K562 (cell line): Measurements from ENCODE around the gene NCOA1. TPM values are rescaled to one million over a fixed set of nuclear protein-coding genes. Genes with fewer than 3 reads are reported as not detected.

Experiments
- ATAC-seq: fragments of 200-7000 bp; cut with Tn5 transposase; 3 replicates; pipeline ENCODE4 v1.9.1; 2020; ENCODE audit warnings: moderate library complexity
- BruUV-seq: library from RNA; stranded (reverse); fragments of 400-500 nt; replicated peaks from 2 replicates; lab custom pipeline; 2021; lab: Mats Ljungman, UMichigan
- CTCF ChIA-PET: fragments of 300-600 bp; formaldehyde crosslinking; extraction: SDS; loops from one replicate; lab custom pipeline; 2021; ENCODE audit warnings: low intra/inter-chr PET ratio; lab: Yijun Ruan, JAX
- POLR2A ChIA-PET: fragments of 300-600, 350-650 bp; sonication (Branson Sonifier 250); formaldehyde crosslinking; extraction: SDS; loops from one replicate; lab custom pipeline; 2021; ENCODE audit warnings: antibody characterized with exemption, inconsistent platforms; lab: Yijun Ruan, JAX
- DNase-seq, 4 experiments: peaks; one replicate each; pipeline versions ENCODE4 v3.0.0 to v3.0.0-alpha.2; 2011 to 2018; ENCODE audit warnings: low spot score in 3 of 4, mixed read lengths in 3 of 4; ENCODE audit errors: extremely low read depth in 1 of 4
- FAIRE-seq: peaks from 2 replicates; lab custom pipeline; 2011; peaks lifted over from hg19 to GRCh38; lab: Jason Lieb, UNC
- H2AFZ ChIP-seq: 2 replicates; pipeline ENCODE4 v1.6.0; 2011; ENCODE audit warnings: low read depth, low read length, control low read depth, inconsistent platforms
- H3K27ac ChIP-seq: fragments of 200-600 bp; 3 replicates; pipeline ENCODE4 v1.8.0; 2011; ENCODE audit warnings: low read depth, mild to moderate bottlenecking, control low read depth, inconsistent platforms, low read length, moderate library complexity, mixed read lengths; ENCODE audit errors: extremely low read depth
- H3K27me3 ChIP-seq, 2 experiments: fragments of 300-600 bp in 1 of 2; 2 replicates in 1 of 2; 3 replicates in 1 of 2; pipeline versions ENCODE4 v1.6.0 to v1.8.0; 2011; ENCODE audit warnings: inconsistent platforms in 2 of 2, low read length in 2 of 2, mild to moderate bottlenecking in 1 of 2, mixed read lengths in 1 of 2, moderate library complexity in 1 of 2; ENCODE audit not compliant: control insufficient read depth in 2 of 2, insufficient read depth in 2 of 2
- H3K36me3 ChIP-seq: fragments of 300-600 bp; 3 replicates; pipeline ENCODE4 v1.8.0; 2011; ENCODE audit warnings: mild to moderate bottlenecking, low read length, inconsistent platforms; ENCODE audit not compliant: control insufficient read depth, insufficient read depth
- H3K4me1 ChIP-seq, 2 experiments: fragments of 200-600 bp in 1 of 2; replicated peaks in 1 of 2; 2 replicates in 1 of 2; 3 replicates in 1 of 2; pipeline versions ENCODE4 v1.5.1 to v1.8.0; 2011; ENCODE audit warnings: inconsistent platforms in 2 of 2, low read length in 2 of 2, mild to moderate bottlenecking in 1 of 2, mixed read lengths in 1 of 2, moderate library complexity in 1 of 2; ENCODE audit not compliant: control insufficient read depth in 2 of 2, insufficient read depth in 2 of 2
- H3K4me2 ChIP-seq: 2 replicates; pipeline ENCODE4 v1.6.1; 2011; ENCODE audit warnings: low read length, control low read depth, inconsistent platforms, mixed read lengths; ENCODE audit not compliant: insufficient read depth
- H3K4me3 ChIP-seq: fragments of 200-600 bp; sonication (generic), shearing (Covaris generic); 2 replicates; pipeline ENCODE4 v1.5.1; 2016; ENCODE audit warnings: control low read depth, inconsistent platforms
- H3K79me2 ChIP-seq: fragments of 200-600 bp; 3 replicates; pipeline ENCODE4 v1.8.0; 2011; ENCODE audit warnings: low read length, inconsistent platforms; ENCODE audit not compliant: control insufficient read depth, insufficient read depth
- H3K9ac ChIP-seq, 2 experiments: 2 replicates each; pipeline versions ENCODE4 v1.6.0 to v1.6.1; 2011; ENCODE audit warnings: low read depth in 2 of 2, low read length in 2 of 2, control low read depth in 1 of 2, inconsistent platforms in 1 of 2, mild to moderate bottlenecking in 1 of 2, mixed read lengths in 1 of 2; ENCODE audit not compliant: insufficient read depth in 1 of 2
- H3K9me1 ChIP-seq: one replicate; pipeline ENCODE4 v1.6.0; 2011; ENCODE audit warnings: inconsistent platforms, mild to moderate bottlenecking, low read length, moderate library complexity; ENCODE audit not compliant: control insufficient read depth, insufficient read depth
- H3K9me3 ChIP-seq: replicated peaks from 2 replicates; pipeline ENCODE4 v1.5.1; 2011; ENCODE audit warnings: low read depth, low read length, inconsistent platforms; ENCODE audit not compliant: control insufficient read depth, insufficient read depth
- H4K20me1 ChIP-seq: replicated peaks from 2 replicates; pipeline ENCODE4 v1.6.1; 2011; ENCODE audit warnings: low read length, inconsistent platforms, mixed read lengths; ENCODE audit not compliant: control insufficient read depth, insufficient read depth
- CEBPB ChIP-seq: fragments of 450-650 bp; IDR thresholded peaks from 2 replicates; pipeline ENCODE4 v1.6.1; 2016; ENCODE audit warnings: missing genetic modification characterization, missing compliant biosample characterization
- CEBPG ChIP-seq, 3 experiments: fragments of 200-800 bp in 1 of 3; sonication (Bioruptor generic) in 1 of 3; sonication (generic) in 1 of 3; formaldehyde crosslinking in 1 of 3; IDR thresholded peaks in 2 of 3; conservative IDR thresholded peaks in 1 of 3; 2 replicates each; pipeline versions ENCODE4 v1.6.1 to v1.8.0; 2016 to 2022; ENCODE audit warnings: missing compliant biosample characterization in 2 of 3, missing genetic modification characterization in 2 of 3, mild to moderate bottlenecking in 1 of 3, missing genetic modification reagents in 1 of 3
- EGR1 ChIP-seq: fragments of 450-650 bp; conservative IDR thresholded peaks from 2 replicates; pipeline ENCODE4 v1.6.1; 2017; ENCODE audit warnings: mild to moderate bottlenecking
- GABPB2 ChIP-seq: fragments of 250-450 bp; sonication (Bioruptor Pico); conservative IDR thresholded peaks from 2 replicates; pipeline ENCODE4 v1.5.1; 2021; ENCODE audit warnings: mild to moderate bottlenecking
- HDAC8 ChIP-seq: fragments of 450-650 bp; IDR thresholded peaks from 2 replicates; pipeline ENCODE4 v1.6.1; 2016; ENCODE audit warnings: mild to moderate bottlenecking, missing genetic modification characterization, moderate library complexity, missing compliant biosample characterization
- HMG20B ChIP-seq: fragments of 250-450 bp; sonication (Bioruptor Pico); IDR thresholded peaks from 2 replicates; pipeline ENCODE4 v1.5.0; 2021; ENCODE audit warnings: mild to moderate bottlenecking
- MEIS2 ChIP-seq: fragments of 450-650 bp; IDR thresholded peaks from 2 replicates; pipeline ENCODE4 v1.6.1; 2014; ENCODE audit warnings: mild to moderate bottlenecking; ENCODE audit not compliant: partially characterized antibody
- POLR2A ChIP-seq: fragments of 450-650 bp; conservative IDR thresholded peaks from 2 replicates; pipeline ENCODE4 v1.6.1; 2016
- RNF2 ChIP-seq: sonication (generic); IDR thresholded peaks from 2 replicates; pipeline ENCODE4 v1.6.1; 2016
- SMAD3 ChIP-seq: fragments of 450-650 bp; formaldehyde crosslinking; conservative IDR thresholded peaks from 2 replicates; pipeline ENCODE4 v1.4.0; 2020; ENCODE audit warnings: mild to moderate bottlenecking
- ZNF146 ChIP-seq: IDR thresholded peaks from one replicate; pipeline ENCODE4 v1.6.1; 2018; ENCODE audit warnings: missing compliant biosample characterization; ENCODE audit not compliant: unreplicated experiment
- ZNF175 ChIP-seq: fragments of 200-800 bp; sonication (Bioruptor generic); IDR thresholded peaks from 2 replicates; pipeline ENCODE4 v1.6.1; 2016; ENCODE audit warnings: low read depth, mild to moderate bottlenecking, missing genetic modification characterization, missing compliant biosample characterization
- ZNF717 ChIP-seq: fragments of 250-450 bp; sonication (Bioruptor Pico); IDR thresholded peaks from 2 replicates; pipeline ENCODE4 v1.5.0; 2021
- in situ Hi-C: fragments of 300-500 bp; cut with MboI; formaldehyde crosslinking; loops from 4 replicates; pipeline ENCODE4 v1.15.0; 2018; ENCODE audit warnings: inconsistent platforms, mixed read lengths
- intact Hi-C: fragments of 100-400 bp; cut with micrococcal nuclease; formaldehyde crosslinking; loops from 2 replicates; pipeline ENCODE4 v1.14.2; 2022
- polyA plus RNA-seq, 8 experiments: library from polyadenylated mRNA; depleted of rRNA in 4 of 8; stranded (reverse) in 5 of 8; unstranded in 3 of 8; fragments of >200 nt; fragmentation: Nextera tagmentation in 2 of 8; fragmentation: Illumina TruSeq in 1 of 8; extraction: Ambion mirVana in 2 of 8; extraction: Trizol in 1 of 8; gene quantifications; 2 replicates each; pipeline versions ENCODE4 v1.2.1 to v1.2.3, GENCODE V29; 2011 to 2014; ENCODE audit warnings: inconsistent platforms in 1 of 8, missing spikeins in 1 of 8
- total RNA-seq, 7 experiments: library from RNA; depleted of rRNA in 6 of 7; stranded (reverse); fragments of >200 nt in 6 of 7; fragmentation: Illumina TruSeq in 2 of 7; extraction: Trizol in 2 of 7; gene quantifications; 2 replicates each; pipeline versions ENCODE4 v1.2.1 to v1.2.3, GENCODE V29; 2011 to 2021; ENCODE audit warnings: low replicate concordance in 1 of 7
- TF ChIP-seq, protein P1 (sequence below), 2 experiments: IDR thresholded peaks in 1 of 2; conservative IDR thresholded peaks in 1 of 2; 2 replicates each; pipeline ENCODE4 v1.6.1; 2016; ENCODE audit warnings: low read depth in 2 of 2, mild to moderate bottlenecking in 1 of 2, missing compliant biosample characterization in 1 of 2, missing genetic modification characterization in 1 of 2, moderate library complexity in 1 of 2
- TF ChIP-seq, protein P2 (sequence below): sonication (generic); formaldehyde crosslinking; IDR thresholded peaks from 2 replicates; pipeline ENCODE4 v1.8.0; 2022; ENCODE audit warnings: mild to moderate bottlenecking, missing genetic modification reagents, borderline replicate concordance

Gene NCOA1
- total and polyA plus RNA-seq, 9 of the 15 experiments (the other 6 are each of a cell fraction or from before 2014, with no cell fraction given) = 4.9 to 25.7 (median 17.0) TPM

DNA sequence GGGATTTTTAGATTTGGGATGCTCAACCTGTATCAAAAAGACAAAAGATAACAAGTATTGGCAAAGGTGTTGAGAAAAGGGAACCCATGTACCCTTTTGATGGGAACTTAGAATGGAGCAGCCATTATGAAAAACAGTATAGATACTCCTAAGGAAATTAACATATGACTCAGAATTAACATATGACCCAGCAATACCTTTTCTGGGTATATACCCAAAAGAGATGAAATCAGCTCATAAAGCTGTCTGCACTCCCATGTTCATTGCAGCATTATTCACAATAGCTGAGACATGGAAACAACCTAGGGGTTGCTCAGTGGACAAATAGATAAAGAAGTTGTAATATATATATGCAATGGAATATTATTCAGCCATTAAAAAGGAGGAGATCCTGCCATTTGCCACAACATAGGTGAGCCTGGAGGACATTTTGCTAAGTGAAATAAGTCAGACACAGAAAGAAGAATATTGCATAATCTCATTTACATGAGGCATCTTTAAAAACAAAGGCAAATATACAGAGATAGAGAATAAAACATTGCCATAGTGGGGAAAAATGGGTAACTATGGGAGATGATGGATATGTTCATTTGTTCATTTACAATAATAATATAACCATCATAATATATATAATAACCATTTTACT, 160.1 kb downstream of the NCOA1 start:
- POLR2A ChIA-PET = no interaction called here

More for the DNA sequence above, 160.1 kb downstream of the NCOA1 start:
- DNase-seq = no peak
- no peaks in the 10 kb centered on the region for H3K36me3 ChIP-seq
- no TSS peak for BruUV-seq
- 0 out of 5 replicates have a peak, but pooled peaks cover 0 to 5% of the 10 kb centered on the region in 2 experiments for H3K4me1 ChIP-seq
- no peak overlapping the region for H3K4me2 ChIP-seq
- intact Hi-C loops = no loop called here
- H4K20me1 ChIP-seq = no peaks in the 10 kb centered on the region
- no peak for ATAC-seq
- CTCF ChIA-PET = no interaction called here
- no peak overlapping the region for H3K9ac ChIP-seq
- no peak overlapping the region for H3K4me3 ChIP-seq
- H3K9me3 ChIP-seq = no peaks in the 10 kb centered on the region
- no peak overlapping the region for H3K27ac ChIP-seq
- H3K79me2 ChIP-seq = no peaks in the 10 kb centered on the region
- TF ChIP-seq ZNF717 (CRISPR knock-in tag) (no peak), HMG20B (CRISPR knock-in tag) (no peak), RNF2 (no peak), HDAC8 (tag) (no peak), ZNF146 (CRISPR knock-in tag) (peak; percentile 56), EGR1 (no peak), SMAD3 (CRISPR knock-in tag) (no peak), CEBPB (tag) (peak; percentile 62; the same call in 1 of the 2 replicates), MEIS2 (peak; percentile 49), CEBPG (CRISPR knock-in tag; IDR thresholded peaks at IDR 0.05) (no peak), CEBPG (tag; conservative IDR thresholded peaks at IDR 0.05 in 1 of 2, IDR thresholded peaks at IDR 0.05 in 1 of 2) (peak; percentile 19 to 61; a peak in 2 of 4 replicates), POLR2A (no peak), ZNF175 (no peak), GABPB2 (CRISPR knock-in tag) (no peak)
- TF ChIP-seq, protein P1, sequence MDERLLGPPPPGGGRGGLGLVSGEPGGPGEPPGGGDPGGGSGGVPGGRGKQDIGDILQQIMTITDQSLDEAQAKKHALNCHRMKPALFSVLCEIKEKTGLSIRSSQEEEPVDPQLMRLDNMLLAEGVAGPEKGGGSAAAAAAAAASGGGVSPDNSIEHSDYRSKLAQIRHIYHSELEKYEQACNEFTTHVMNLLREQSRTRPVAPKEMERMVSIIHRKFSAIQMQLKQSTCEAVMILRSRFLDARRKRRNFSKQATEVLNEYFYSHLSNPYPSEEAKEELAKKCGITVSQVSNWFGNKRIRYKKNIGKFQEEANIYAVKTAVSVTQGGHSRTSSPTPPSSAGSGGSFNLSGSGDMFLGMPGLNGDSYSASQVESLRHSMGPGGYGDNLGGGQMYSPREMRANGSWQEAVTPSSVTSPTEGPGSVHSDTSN (CRISPR knock-in tag; IDR thresholded peaks at IDR 0.05; ENCODE audit: low read depth) = no peak
- TF ChIP-seq, protein P1 (tag; conservative IDR thresholded peaks at IDR 0.05; ENCODE audit: low read depth) = peak; percentile 43
- TF ChIP-seq, protein P2, sequence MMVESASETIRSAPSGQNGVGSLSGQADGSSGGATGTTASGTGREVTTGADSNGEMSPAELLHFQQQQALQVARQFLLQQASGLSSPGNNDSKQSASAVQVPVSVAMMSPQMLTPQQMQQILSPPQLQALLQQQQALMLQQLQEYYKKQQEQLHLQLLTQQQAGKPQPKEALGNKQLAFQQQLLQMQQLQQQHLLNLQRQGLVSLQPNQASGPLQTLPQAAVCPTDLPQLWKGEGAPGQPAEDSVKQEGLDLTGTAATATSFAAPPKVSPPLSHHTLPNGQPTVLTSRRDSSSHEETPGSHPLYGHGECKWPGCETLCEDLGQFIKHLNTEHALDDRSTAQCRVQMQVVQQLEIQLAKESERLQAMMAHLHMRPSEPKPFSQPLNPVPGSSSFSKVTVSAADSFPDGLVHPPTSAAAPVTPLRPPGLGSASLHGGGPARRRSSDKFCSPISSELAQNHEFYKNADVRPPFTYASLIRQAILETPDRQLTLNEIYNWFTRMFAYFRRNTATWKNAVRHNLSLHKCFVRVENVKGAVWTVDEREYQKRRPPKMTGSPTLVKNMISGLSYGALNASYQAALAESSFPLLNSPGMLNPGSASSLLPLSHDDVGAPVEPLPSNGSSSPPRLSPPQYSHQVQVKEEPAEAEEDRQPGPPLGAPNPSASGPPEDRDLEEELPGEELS = no peak
- H3K27me3 ChIP-seq = no peaks in the 10 kb centered on the region
- H3K9me1 ChIP-seq = no peaks in the 10 kb centered on the region
- in situ Hi-C loops = no loop called here
- no peak for FAIRE-seq
- H2AFZ ChIP-seq = no peak overlapping the region
